ENCODE data around the gene FOXE1. TPM values are rescaled to one million over a fixed set of nuclear protein-coding genes. Genes with fewer than 3 reads are reported as not detected.

FOXE1 gene
- total and polyA plus RNA-seq, 12 donors, result not detected

GRCh38 chr9:97895211-97895610, 42.2 kb downstream of the FOXE1 start:
- peaks cover 0 to 2% (median 0%) of the 10 kb centered on the region in 9 donors for H3K4me1 ChIP-seq
- H3K9me3 ChIP-seq, result peaks cover 0 to 21% (median 7%) of the 10 kb centered on the region in 11 donors
- WGBS, 2 donors, result 91% methylated on average over 1 of the region's 1 CpG
- TF ChIP-seq, protein P1, sequence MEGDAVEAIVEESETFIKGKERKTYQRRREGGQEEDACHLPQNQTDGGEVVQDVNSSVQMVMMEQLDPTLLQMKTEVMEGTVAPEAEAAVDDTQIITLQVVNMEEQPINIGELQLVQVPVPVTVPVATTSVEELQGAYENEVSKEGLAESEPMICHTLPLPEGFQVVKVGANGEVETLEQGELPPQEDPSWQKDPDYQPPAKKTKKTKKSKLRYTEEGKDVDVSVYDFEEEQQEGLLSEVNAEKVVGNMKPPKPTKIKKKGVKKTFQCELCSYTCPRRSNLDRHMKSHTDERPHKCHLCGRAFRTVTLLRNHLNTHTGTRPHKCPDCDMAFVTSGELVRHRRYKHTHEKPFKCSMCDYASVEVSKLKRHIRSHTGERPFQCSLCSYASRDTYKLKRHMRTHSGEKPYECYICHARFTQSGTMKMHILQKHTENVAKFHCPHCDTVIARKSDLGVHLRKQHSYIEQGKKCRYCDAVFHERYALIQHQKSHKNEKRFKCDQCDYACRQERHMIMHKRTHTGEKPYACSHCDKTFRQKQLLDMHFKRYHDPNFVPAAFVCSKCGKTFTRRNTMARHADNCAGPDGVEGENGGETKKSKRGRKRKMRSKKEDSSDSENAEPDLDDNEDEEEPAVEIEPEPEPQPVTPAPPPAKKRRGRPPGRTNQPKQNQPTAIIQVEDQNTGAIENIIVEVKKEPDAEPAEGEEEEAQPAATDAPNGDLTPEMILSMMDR (IDR thresholded peaks at IDR 0.05), result no peak
- ATAC-seq (no peak), DNase-seq (no peak)
- intact Hi-C loops (cut with DNase I), result no loop called here
- H3K4me3 ChIP-seq, result no peak overlapping the region
- H3K27me3 ChIP-seq, result no peaks in the 10 kb centered on the region
- H3K27ac ChIP-seq, result no peak overlapping the region
- H3K36me3 ChIP-seq, result peaks cover 0 to 31% (median 4%) of the 10 kb centered on the region in 9 donors

GRCh38 chr9:97895695-97896332, 42.8 kb downstream of the FOXE1 start:
- H3K4me3 ChIP-seq, result no peak overlapping the region
- H3K9me3 ChIP-seq, result peaks cover 0 to 21% (median 7%) of the 10 kb centered on the region in 11 donors
- DNase-seq, result no peak
- intact Hi-C loops (cut with DNase I), result no loop called here
- peaks cover 0 to 8% (median 0%) of the 10 kb centered on the region in 9 donors for H3K4me1 ChIP-seq
- no peak overlapping the region for H3K27ac ChIP-seq
- TF ChIP-seq, protein P1 (IDR thresholded peaks at IDR 0.05), result no peak
- peak in 1 of 8 donors; percentile 45 for ATAC-seq
- H3K27me3 ChIP-seq, result no peaks in the 10 kb centered on the region
- H3K36me3 ChIP-seq, result peaks cover 0 to 32% (median 4%) of the 10 kb centered on the region in 9 donors
- 79 to 84% methylated on average over 6 of the region's 6 CpGs for WGBS, 2 donors

GRCh38 chr9:97900103-97900737, 47.2 kb downstream of the FOXE1 start:
- no peak overlapping the region for H3K4me3 ChIP-seq
- H3K4me1 ChIP-seq, result peaks cover 0 to 25% (median 0%) of the 10 kb centered on the region in 9 donors
- H3K9me3 ChIP-seq, result no peaks in the 10 kb centered on the region
- H3K36me3 ChIP-seq, result peaks cover 0 to 49% (median 12%) of the 10 kb centered on the region in 9 donors
- H3K27me3 ChIP-seq, result no peaks in the 10 kb centered on the region
- ATAC-seq (peak in 3 of 8 donors; percentile 24 to 37 (median 33)), DNase-seq (no peak)
- intact Hi-C loops (cut with DNase I), result loop anchor here in 7 of 10 donors (2.0 to 5.0 kb wide), 3 partner anchors 188 to 433 kb away; no protein-coding TSS in a partner anchor
- TF ChIP-seq, protein P1 (IDR thresholded peaks at IDR 0.05), result no peak
- 81% methylated on average over 9 of the region's 9 CpGs for WGBS, 2 donors
- no peak overlapping the region for H3K27ac ChIP-seq

DNA sequence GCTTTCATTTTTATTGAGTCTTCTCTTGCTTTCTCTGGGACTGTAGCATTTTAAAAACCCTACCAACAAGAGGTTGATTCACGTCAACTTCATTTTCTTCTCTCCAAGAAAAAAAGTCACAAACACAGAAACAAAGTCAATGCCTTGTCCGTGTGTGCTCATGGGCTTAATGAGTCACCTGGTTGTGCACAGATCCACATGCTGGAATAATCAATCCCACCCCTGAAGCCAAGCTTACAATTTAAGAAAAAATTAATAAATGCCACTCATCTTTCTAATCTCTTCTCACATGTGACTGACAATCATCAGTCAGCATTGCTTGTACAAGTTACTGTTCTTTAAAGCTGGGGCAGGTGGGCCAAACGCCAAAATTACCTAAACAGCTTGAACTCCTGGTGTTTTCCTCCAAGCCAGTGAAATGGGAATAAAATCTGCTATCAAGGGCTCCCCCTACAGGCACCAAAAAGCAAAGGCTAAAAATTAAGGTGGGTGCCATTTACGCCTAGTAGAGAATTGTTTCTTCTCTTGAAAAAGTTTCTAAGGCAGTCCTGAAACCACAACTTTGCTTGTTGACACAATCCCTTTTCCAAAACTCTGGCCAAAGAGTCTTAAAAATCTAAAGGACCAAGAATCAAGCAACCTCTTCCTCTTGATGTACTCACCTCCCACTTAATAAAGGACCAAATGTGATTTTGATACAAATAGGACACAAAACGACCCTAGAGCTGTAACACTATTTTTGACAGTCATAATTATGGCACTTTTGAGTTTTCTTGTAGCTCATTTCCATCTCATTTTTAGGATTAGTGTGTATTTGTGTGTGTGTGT, 47.9 kb downstream of the FOXE1 start:
- H3K27me3 ChIP-seq, result no peaks in the 10 kb centered on the region
- peaks cover 0 to 56% (median 9%) of the 10 kb centered on the region in 9 donors for H3K36me3 ChIP-seq
- DNase-seq, result no peak
- TF ChIP-seq, protein P1 (IDR thresholded peaks at IDR 0.05), result peak in 8 of 9 donors; percentile 48 to 75 (median 72)
- ATAC-seq, result peak in 1 of 8 donors; percentile 46
- 44 to 56% methylated on average over 5 of the region's 5 CpGs for WGBS, 2 donors
- H3K4me3 ChIP-seq, result no peak overlapping the region
- no peaks in the 10 kb centered on the region for H3K9me3 ChIP-seq
- H3K27ac ChIP-seq, result no peak overlapping the region
- peaks cover 0 to 32% (median 1%) of the 10 kb centered on the region in 9 donors for H3K4me1 ChIP-seq
- intact Hi-C loops (cut with DNase I), result loop anchor here (1.0 to 5.0 kb wide), 4 partner anchors 189 to 434 kb away; no protein-coding TSS in a partner anchor

All from heart right ventricle (tissue), 16 donors.